Pancreas (tissue), 10 donors: ENCODE data around the gene EPHA5. TPM values are rescaled to one million over a fixed set of nuclear protein-coding genes. Genes with fewer than 3 reads are reported as not detected.

ENCODE experiments used
- ATAC-seq, 4 donors: fragments of 200-7000 bp; cut with Tn5 transposase; one replicate each; pipeline versions ENCODE4 v1.8.0 to v1.9.1; 2020; ENCODE audit warnings: mild to moderate bottlenecking in 4 of 4, moderate library complexity in 4 of 4
- DNase-seq, 6 donors: peaks; one replicate each; pipeline ENCODE4 v3.0.0-alpha.2; 2020
- FAIRE-seq: peaks from 2 replicates; lab custom pipeline; 2012; peaks lifted over from hg19 to GRCh38; lab: Jason Lieb, UNC
- H3K27ac ChIP-seq, 4 donors: fragments of 200-600 bp; sonication (generic); 1 replicate in 3 of 4; 2 replicates in 1 of 4; pipeline versions ENCODE4 v1.5.0 to v1.8.0; 2020
- H3K27me3 ChIP-seq, 4 donors: fragments of 200-600 bp; one replicate each; pipeline ENCODE4 v1.8.0; 2021
- H3K36me3 ChIP-seq, 3 donors: fragments of 200-600 bp; sonication (generic) in 1 of 3; one replicate each; pipeline versions ENCODE4 v1.5.0 to v1.8.0; 2020 to 2021
- H3K4me1 ChIP-seq, 3 donors: fragments of 200-600 bp; one replicate each; pipeline ENCODE4 v1.8.0; 2021
- H3K4me3 ChIP-seq, 4 donors: fragments of 200-600 bp; sonication (generic) in 2 of 4; one replicate each; pipeline versions ENCODE4 v1.5.0 to v1.8.0; 2020 to 2021
- H3K9me3 ChIP-seq, 4 donors: fragments of 200-600 bp; one replicate each; pipeline ENCODE4 v1.8.0; 2021
- WGBS, 2 donors: extraction: QIAGEN DNeasy Blood & Tissue Kit; methylation state at CpG; one replicate each; pipeline ENCODE4 v1.1.7; 2013; 5-methylcytosine and 5-hydroxymethylcytosine counted together
- intact Hi-C, 3 donors: fragments of 100-400 bp; cut with DNase I; formaldehyde crosslinking; loops; one replicate each; pipeline versions ENCODE4 v1.11.1 to v1.14.2; 2022
- polyA plus RNA-seq, 2 donors: library from polyadenylated mRNA; stranded (reverse); fragments of 200-250 nt; gene quantifications; one replicate each; pipeline ENCODE4 v1.2.3, GENCODE V29; 2013
- total RNA-seq, 6 donors: library from RNA; stranded (reverse); fragmentation: NEBNext Ultra II Directional in 4 of 6; extraction: Animal tissue kit (Norgen Biotek cat#: 25700) in 4 of 6; gene quantifications; one replicate each; pipeline versions ENCODE4 v1.2.1 to v1.2.4, GENCODE V29; 2021 to 2023
- TF ChIP-seq, protein P1 (sequence below), 4 donors: fragments of 200-600 bp; sonication (generic) in 3 of 4; IDR thresholded peaks; one replicate each; pipeline versions ENCODE4 v1.5.0 to v1.8.0; 2021; ENCODE audit warnings: antibody characterized with exemption in 4 of 4
- donor health status: healthy with polysubstance abuse.
- donor health status: DM: no; HTN: no; CAD: no; lungs with moderate emphysema.
- donor health status: DM: no; HTN: no; CAD: no.
- donor health status: control.
- donor health status: control.
- donor health status: Bipolar disorder and iron deficiency.
- donor health status: DM: yes; HTN: yes; CAD: no.
- donor health status: DM: no; HTN: no; CAD: no.
- donor health status: DM: no; HTN: no; CAD: no.
- donor health status: DM: yes; HTN: yes; CAD: no.

EPHA5 gene
- total and polyA plus RNA-seq, 8 donors = under 0.01 to 0.12 TPM; not detected in 6

DNA sequence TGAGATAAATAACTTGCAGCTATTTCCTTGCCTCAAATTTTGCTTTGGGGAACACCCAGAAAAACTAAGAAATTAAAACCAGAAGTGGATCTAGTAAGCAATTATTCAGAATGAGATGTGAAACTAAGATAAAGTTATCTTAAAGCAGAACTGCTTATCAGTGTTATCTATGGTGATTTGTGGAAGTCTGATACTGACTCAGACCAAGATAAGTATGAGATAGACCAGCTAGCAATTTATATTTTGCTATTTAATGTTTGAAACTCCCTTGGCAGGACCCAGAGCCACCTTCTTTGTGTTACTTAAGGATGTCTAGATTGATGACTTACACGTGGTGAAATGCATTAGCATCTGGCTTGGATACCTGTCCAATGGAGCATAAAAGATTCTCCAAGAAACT, 368.1 kb downstream of the EPHA5 start:
- Histone ChIP-seq H3K27ac (no peak overlapping the region), H3K4me1 (no peaks in the 10 kb centered on the region), H3K36me3 (no peaks in the 10 kb centered on the region), H3K27me3 (no peaks in the 10 kb centered on the region), H3K9me3 (no peaks in the 10 kb centered on the region), H3K4me3 (no peak overlapping the region)
- intact Hi-C loops = no loop called here
- DNase-seq (no peak), FAIRE-seq (no peak), ATAC-seq (no peak)
- TF ChIP-seq, protein P1, sequence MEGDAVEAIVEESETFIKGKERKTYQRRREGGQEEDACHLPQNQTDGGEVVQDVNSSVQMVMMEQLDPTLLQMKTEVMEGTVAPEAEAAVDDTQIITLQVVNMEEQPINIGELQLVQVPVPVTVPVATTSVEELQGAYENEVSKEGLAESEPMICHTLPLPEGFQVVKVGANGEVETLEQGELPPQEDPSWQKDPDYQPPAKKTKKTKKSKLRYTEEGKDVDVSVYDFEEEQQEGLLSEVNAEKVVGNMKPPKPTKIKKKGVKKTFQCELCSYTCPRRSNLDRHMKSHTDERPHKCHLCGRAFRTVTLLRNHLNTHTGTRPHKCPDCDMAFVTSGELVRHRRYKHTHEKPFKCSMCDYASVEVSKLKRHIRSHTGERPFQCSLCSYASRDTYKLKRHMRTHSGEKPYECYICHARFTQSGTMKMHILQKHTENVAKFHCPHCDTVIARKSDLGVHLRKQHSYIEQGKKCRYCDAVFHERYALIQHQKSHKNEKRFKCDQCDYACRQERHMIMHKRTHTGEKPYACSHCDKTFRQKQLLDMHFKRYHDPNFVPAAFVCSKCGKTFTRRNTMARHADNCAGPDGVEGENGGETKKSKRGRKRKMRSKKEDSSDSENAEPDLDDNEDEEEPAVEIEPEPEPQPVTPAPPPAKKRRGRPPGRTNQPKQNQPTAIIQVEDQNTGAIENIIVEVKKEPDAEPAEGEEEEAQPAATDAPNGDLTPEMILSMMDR (IDR thresholded peaks at IDR 0.05) = no peak
- WGBS, 2 donors = 14 to 17% methylated on average over 1 of the region's 1 CpG

DNA sequence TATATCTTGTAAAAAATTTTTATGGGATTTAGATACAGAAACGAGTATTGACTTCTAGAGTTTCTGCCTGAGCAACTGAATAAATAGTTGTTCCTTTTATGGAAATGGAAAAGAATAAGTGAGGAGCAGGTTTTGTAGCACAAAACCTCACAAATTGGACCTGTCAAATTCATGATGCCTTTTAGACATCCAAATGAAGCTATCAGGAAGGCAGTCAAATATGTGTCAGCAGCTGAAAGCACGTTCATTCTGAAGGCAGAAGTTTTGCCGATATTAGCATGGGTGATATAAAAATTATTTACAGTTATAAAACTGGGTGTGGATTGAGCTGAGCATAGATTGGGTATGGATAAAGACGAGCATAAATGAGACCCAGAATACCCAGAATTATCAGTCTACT, 374.0 kb downstream of the EPHA5 start:
- intact Hi-C loops = no loop called here
- FAIRE-seq = no peak
- Histone ChIP-seq H3K27ac (no peak overlapping the region), H3K9me3 (no peaks in the 10 kb centered on the region), H3K4me1 (no peaks in the 10 kb centered on the region), H3K27me3 (no peaks in the 10 kb centered on the region), H3K36me3 (no peaks in the 10 kb centered on the region), H3K4me3 (no peak overlapping the region)
- TF ChIP-seq, protein P1 (IDR thresholded peaks at IDR 0.05) = no peak
- ATAC-seq = no peak
- 58 to 65% methylated on average over 4 of the region's 4 CpGs for WGBS, 2 donors
- no peak for DNase-seq

DNA sequence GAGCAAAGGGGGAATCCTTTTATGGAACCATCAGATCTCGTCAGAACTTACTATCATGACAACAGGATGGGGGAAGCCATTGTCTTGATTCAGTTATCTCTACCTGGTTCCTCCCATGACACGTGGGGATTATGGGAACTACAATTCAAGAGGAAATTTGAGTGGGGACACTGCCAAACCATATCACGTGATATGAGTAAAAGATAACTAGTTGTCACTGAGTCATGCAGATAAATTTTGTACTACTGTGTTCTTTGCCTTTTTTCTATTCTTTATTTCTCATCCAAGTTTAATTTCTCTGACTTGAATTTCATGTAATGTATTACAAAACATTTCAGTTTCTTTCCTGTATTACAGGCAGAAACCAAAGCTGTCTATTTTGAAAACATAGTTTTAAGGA, 383.2 kb downstream of the EPHA5 start:
- 49 to 54% methylated on average over 3 of the region's 3 CpGs for WGBS, 2 donors
- intact Hi-C loops = no loop called here
- ATAC-seq = no peak

More for the DNA sequence above, 383.2 kb downstream of the EPHA5 start:
- H3K4me1 ChIP-seq = no peaks in the 10 kb centered on the region
- DNase-seq (no peak), FAIRE-seq (no peak)
- no peaks in the 10 kb centered on the region for H3K9me3 ChIP-seq
- TF ChIP-seq, protein P1 (IDR thresholded peaks at IDR 0.05) = no peak
- H3K36me3 ChIP-seq = no peaks in the 10 kb centered on the region
- no peaks in the 10 kb centered on the region for H3K27me3 ChIP-seq
- H3K27ac ChIP-seq = no peak overlapping the region
- H3K4me3 ChIP-seq = no peak overlapping the region
